Motor neuron (in vitro differentiated cells): ENCODE measurements around the gene LACRT. TPM values are rescaled to one million over a fixed set of nuclear protein-coding genes. Genes with fewer than 3 reads are reported as not detected.

Experiments
- total RNA-seq, 8 experiments: library from RNA; unstranded; fragments of 300-600 nt; gene quantifications; 2 replicates each; pipeline versions ENCODE4 v1.2.3 to v1.2.4, GENCODE V29; 2022

LACRT gene
- total RNA-seq, 8 experiments from 2014 or later = not detected

Other genes starting within 250 kb of the LACRT start
- 10 to 100 TPM in 4 of 8 experiments, 1 to 10 TPM in 2, under 1 TPM in 2; 0.22 to 64.3 (median 15.5) TPM for gene ITGA5, start 215.6 kb downstream of the LACRT start, total RNA-seq
- under 1 TPM in 2 of 8 experiments, not detected in 6; 0.50 to 0.71 TPM for gene GTSF1, start 161.3 kb downstream of the LACRT start, total RNA-seq
- gene NCKAP1L, start 137.1 kb downstream of the LACRT start, total RNA-seq = 1 to 10 TPM in 3 of 8 experiments, under 1 TPM in 5; 0.11 to 3.3 (median 0.54) TPM
- gene PDE1B, start 85.3 kb downstream of the LACRT start, total RNA-seq = 1 to 10 TPM in 7 of 8 experiments, under 1 TPM in 1; 0.46 to 6.8 (median 2.9) TPM
- 10 to 100 TPM in 5 of 8 experiments, 1 to 10 TPM in 2, under 1 TPM in 1; 0.51 to 21.0 (median 12.1) TPM for gene PPP1R1A, start 46.2 kb downstream of the LACRT start, total RNA-seq
- not detected for gene DCD, start 13.5 kb upstream of the LACRT start, total RNA-seq
- 10 to 100 TPM in 1 of 8 experiments, 1 to 10 TPM in 1, not detected in 6; 6.6 to 15.7 TPM for gene MUCL1, start 219.6 kb upstream of the LACRT start, total RNA-seq